PC-9 (cell line): ENCODE results near the gene TENT4A.

Experiments
- CTCF ChIP-seq: fragments of 200-600 bp; sonication (generic); conservative IDR thresholded peaks from 2 replicates; pipeline ENCODE4 v1.6.1; 2017; ENCODE audit warnings: mixed run types, antibody characterized with exemption, mild to moderate bottlenecking, moderate library complexity
- EZH2 ChIP-seq: fragments of 200-600 bp; sonication (generic); IDR thresholded peaks from 2 replicates; pipeline ENCODE4 v1.8.0; 2017; ENCODE audit warnings: antibody characterized with exemption, low read depth

- TF ChIP-seq CTCF (no peak), EZH2 (no peak)
These were observed 21.5 kb downstream of the TENT4A start for GRCh38 chr5:6734781-6735180.
